Loucy (cell line): ENCODE results near the gene TMEM132D.

Experiments
- CTCF ChIP-seq: fragments of 200-600 bp; sonication (generic); conservative IDR thresholded peaks from 2 replicates; pipeline ENCODE4 v1.5.1; 2014; ENCODE audit warnings: mild to moderate bottlenecking, antibody characterized with exemption, low read length
- EZH2phosphoT487 ChIP-seq: fragments of 200-600 bp; IDR thresholded peaks from 2 replicates; pipeline ENCODE4 v1.6.1; 2018; ENCODE audit warnings: antibody characterized with exemption, mild to moderate bottlenecking, moderate library complexity, borderline replicate concordance

DNA sequence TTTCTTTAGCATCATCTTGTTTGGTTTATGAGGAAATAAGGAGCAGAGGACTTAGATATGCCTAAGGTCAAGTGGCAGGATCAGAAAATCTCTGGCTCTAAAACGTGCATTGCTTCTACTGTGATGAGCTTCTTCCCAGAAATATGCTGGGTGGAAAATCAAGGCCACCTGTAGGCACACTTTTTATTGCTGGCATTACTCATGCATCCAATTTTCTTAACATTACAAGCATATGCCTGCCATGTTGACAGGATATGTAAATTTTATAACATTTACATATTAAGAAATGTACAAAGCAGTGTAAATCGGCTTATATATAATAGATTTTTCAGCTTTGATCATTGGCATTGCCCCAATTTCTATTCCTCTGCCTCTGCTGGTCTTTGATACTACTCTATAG, 409.6 kb downstream of the TMEM132D start:
- TF ChIP-seq CTCF (no peak), EZH2phosphoT487 (no peak)
